NCI-H446 treated with DMSO at 0.1 percent for 48 hours (cell line): Measurements from ENCODE around the gene SLC4A11.
"Not testable (repeated sequence)": the region's sequence is repeated elsewhere in the genome, so short reads cannot be mapped to it uniquely, and the experiment has no call there.

Experiments
- DNase-seq: peaks from one replicate; lab custom pipeline; 2025; lab: John Stamatoyannopoulos, UW

The SLC4A11 gene

DNA sequence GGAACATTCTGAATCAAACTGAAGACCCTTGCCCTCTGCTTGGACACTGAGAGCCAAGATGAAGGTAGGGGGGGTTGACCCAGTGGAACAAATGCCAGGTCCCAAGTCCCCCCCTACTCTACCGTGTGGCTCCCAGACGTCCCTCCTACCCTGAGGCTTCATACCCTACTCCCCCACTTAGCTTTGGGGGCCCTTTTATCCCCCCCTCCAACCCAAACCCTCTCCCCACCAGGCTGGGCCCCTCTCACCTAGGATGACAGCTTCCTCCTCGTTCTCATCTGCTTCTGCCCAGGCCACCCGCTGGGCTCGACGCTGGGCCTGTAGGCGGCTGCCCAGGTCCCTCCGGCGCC, 36.0 kb downstream of the SLC4A11 start:
- no peak for DNase-seq

DNA sequence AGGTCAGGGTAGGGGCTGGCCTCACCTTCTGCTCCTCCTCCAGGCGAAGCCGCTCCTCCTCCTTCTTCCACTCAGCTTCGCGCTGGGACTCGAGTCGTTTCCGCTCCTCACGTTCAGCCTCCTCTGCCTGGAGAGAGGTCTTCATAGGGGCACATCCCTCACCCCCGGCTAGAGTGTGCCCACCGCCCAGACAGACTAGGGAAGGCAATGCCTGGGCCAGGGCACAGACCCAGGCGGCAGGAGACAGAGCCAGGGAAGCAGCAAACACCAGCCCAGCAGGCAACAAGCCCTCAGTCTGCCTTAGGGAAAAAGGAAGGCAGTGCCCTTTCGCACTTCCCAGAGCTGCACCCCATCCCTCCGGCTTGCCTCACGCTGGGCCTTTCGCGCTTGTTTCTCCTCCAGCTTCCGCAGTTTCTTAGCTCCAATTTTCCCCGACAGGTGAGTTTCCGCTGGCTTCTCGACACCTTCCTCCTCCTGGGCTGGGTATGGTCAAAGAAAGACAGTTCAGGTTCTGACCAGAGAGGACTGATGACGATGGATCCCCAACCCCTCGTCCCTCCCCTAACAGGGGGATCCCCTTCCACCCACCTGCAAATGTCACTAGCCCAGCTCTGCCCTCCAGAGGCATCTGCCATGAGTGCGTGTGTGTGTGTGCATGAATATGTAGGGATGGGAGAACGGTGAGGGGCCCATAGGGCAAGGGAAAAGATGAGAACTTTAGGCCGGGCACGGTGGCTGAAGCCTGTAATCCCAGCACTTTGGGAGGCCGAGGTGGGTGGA, 38.8 kb downstream of the SLC4A11 start:
- no peak for DNase-seq

DNA sequence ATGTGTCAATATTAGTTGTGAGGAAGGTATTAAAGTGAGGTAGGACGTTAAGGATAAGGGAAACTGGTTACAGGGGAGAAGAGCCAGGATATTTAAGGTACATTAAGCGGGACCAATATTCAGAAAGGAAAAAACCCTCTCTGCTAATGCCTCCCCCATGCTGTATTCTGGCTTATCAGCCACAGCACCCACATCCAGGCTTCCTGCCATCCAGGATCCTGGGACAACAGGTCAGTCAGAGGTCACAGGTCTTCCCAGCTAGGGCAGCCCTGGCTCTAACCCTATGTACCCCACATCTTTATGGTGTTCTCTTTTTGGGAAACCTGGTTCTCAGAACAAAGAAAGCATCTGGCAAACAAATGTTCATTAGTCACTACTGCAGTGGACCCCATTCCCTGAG, 39.8 kb downstream of the SLC4A11 start:
- DNase-seq: no peak

DNA sequence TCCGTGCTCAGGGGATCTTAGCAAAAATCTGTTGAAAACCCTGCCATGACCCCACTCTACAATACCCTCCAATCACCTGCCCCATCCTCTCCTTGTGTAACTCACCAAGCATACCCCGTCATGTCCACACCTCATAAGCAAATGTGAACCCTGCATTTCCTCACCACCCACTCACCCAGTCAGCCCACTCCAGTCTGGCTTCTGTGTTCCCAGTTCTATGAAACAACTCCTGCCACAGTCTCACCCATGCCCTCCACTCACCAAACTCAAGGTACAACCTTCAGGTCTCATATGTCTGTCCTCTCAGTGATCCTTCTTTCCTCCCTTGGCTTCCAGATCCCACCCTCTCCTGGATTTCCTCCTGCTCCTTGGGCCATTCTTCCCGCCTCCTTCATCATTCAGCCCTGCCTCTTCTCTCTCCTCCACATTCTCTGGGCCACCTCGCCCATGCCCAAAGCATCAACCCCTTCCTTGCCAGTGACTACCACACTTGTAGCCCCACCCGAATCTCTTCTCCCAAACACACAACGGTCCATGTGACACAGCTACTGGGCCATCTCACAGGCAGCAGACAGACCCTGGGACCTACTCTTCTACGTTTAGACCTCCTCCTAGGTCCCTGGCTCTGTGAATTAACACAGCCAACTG, 43.3 kb downstream of the SLC4A11 start:
- no peak for DNase-seq

DNA sequence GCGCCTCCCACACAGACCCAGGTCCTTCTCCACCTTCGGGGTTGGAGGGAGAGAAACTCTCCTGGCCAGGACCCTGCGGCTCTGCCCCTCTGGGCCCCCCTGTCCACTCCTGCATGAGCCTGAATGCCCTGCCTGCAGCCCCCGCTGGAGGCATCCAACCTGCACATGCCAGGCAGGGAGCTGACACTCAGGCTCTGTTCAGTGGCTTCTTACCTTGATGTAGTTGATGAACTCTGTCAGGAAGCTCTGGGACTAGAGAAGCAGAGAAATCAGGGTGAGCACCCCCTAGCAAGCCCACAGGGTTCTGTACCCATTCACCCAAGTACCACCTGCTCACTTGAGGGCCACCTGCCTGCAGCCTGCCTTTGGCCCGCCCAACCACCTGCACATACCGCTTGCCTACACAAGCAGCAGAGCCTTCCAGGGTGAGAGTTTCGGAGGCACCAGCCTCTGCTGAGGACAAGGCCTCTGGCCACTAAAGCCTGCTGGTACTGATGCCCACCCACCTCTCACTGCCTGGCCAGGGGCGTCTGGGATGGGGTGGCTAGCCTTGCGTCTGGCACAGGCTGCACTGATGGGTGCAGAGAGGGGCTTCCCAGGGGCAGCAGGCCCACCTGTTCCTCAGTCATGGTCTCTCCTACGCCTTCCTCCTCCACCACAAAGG, 44.2 kb downstream of the SLC4A11 start:
- DNase-seq: no peak

DNA sequence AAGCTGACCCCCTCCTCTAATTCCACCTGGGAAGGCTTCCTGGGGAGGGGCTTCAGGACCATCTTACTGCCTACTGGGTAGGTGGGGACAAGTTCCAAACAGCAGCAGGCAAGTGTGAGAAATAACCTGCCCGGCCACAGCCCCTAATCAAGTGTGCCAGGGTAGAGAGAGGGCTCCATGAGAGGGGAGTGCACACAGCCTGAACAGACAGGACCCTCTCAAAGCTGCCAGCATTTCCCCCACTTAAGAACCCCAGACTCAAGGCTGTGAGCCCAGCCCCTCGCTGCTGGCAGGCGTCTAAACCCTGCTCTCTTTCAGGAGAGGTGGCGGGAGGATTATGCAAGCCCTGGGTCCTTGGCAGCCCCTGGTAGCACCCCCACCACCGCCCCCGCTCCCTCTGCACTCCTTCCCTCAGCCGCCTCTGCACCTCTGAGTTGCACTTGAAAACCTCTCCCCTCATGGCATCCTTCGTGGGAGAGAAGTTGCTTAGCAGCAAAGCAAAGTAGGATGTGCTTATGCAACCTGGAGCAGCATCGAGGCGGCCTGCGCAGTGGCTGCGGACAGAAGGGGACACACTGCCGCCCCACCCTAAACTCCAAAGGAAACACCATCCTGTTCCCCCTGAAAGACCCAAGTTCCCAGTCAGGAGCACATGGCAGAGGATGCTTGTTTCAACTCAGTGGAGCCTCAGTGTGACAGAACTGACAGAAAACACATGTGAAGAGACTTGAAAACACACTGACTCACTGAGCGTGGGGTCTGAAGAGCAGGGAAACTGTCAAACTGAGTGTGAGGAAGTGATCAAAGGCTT, 45.0 kb downstream of the SLC4A11 start:
- DNase-seq: no peak

DNA sequence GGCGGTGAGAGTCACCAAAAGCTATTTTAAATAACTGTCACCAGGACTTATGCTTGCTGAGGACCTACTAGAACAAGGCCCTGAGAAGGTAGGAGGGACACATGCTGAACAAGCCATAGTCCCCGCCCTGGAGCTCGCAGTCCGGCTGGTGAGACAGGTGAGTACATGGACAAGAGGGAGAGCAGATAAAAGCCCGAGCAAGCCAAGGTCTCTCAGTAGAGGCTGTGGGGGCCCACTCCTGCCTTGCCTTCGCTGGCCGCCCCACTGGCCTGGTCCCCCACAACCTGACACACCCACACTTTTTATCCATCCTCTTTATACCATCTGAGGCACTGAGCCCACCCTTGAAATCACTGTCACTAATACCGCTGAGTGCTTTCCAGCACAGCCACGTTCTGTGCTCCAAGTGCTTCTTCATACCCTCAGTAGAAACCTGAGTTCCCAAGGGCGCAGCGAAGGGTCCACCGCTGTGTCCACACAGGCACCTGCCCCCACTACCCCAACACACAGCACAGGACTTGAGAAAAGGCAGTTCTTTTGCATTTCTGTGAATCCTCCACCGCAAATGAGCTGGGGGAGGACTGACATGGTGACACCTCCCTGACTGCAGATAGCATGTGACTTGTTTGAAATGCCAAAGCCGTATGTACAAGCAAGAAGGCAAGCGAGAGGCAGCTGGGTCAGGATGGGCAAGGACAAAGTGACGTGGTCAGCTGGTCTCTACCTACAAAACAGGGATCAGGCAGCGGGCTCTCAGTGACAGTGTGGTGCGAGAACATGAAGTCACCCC, 46.6 kb downstream of the SLC4A11 start:
- no peak for DNase-seq

DNA sequence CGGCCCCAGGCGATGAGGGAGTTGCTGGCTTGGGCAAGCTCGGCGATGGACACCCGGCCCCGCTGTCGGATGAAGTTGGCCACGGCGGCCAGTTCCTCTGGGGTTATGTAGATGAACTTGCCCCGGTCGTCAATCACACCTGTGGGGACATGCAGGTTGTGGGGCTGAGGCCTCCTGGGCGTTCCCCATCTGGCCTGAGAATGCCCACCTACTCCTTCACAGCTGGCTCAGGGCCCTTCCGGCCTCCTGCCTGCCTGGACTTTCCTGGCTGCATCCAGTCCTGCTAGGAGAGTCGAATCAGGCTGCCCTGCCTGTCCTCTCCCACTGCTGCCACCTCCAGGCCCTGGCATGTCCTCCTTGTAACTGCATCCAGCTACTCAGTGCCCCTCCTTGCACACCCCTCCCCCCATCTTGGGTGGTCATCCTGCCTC, 48.3 kb downstream of the SLC4A11 start:
- DNase-seq: no peak

DNA sequence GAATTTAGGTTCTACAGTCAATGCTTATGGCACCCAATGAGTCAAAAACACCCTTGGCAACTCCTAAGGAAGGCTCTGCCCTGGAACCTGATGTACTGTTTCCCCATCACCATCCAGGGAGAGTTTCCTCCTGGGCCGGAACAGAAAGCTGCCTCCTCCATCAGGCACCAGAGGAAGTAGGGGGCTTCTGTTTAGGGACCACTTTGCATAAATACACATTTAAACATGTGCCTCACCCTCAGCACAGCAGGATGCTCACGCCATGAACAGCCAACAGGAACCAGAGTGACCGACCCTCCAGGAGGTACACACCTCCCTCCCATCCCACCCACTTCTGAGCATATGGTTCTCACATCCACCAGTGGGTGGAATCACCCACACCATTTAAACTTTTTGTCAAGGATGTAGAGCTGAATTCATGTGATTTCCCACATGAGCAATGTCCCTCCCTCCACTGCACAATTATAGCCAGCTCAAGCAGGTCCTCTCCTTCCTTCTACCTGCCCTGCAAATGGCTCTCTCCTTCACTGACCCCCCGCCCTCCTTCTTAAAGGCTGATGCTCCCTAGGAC, 49.3 kb downstream of the SLC4A11 start:
- no peak for DNase-seq

DNA sequence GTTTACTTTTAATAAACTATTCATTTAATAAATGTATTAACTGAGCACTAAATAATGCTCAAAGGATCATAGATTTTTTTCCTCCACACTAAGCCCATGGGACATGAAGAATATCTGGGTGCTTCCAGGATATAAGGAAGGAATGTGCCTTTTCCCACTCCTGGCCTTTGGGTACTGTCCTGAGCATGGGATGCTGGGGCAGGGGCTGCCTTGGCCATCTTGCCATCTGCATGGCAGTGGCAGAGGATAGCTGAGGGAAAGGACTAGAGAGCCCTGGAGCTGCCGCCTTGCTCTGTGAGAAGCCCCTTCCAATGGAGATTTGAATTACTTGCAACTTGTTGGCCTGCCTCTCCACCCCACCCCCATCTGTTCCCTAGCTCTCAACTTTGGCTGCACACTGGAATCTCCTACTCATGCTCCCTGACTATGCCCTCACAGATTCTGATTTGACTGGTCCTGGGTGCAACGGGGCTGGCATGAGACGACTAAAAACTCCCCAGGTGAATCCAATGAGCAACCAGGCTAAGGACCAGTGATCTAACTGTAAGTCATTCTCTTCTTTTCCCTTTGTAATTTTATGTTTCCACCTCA, 50.1 kb downstream of the SLC4A11 start:
- DNase-seq: no peak

DNA sequence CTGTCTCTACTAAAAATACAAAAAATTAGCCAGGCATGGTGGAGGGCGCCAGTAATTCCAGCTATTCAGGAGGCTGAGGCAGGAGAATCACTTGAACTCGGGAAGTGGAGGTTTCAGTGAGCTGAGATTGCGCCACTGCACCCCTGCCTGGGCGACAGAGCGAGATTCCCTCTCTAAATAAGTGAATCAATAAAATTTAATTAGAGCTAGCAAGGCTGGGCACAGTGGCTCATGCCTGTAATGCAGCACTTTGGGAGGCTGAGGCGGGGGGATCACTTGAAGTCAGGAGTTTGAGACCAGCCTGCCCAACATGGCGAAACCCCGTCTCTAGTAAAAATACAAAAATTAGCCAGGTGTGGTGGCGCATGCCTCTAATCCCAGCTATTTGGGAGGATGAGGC, 51.1 kb downstream of the SLC4A11 start:
- not testable (repeated sequence) for DNase-seq

DNA sequence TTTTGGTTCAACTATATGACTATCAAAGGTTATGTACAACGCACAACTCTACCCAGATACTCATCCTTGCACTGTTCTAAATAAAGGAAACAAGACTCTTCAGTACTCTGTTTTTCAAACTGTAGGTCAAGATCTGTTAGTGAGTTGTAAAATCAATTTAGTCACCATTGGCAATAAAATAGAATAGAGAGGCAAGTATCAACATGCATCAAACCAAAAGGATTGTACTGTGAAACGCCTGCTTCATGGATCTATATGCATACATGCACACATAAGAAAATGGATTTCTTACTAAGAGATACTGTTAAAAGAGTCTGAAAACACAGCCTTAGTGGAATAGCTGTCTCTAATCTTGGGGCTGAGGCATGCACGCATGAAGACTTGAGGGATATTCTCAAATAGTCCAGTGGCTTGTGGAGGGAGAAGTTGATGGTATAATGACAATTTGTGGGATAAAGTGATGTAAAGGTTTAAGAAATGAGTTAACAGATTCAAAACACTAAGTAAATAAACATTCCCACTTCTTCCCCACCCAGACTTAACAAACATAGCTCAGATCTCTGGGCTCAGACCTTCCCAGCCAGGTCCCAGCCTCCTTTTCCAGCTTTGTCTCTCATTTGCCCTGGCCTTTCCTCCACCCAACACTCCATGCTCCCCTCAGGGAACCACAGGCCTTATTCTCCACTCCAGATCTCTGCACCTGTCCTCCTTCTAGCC, 54.9 kb downstream of the SLC4A11 start:
- no peak for DNase-seq

DNA sequence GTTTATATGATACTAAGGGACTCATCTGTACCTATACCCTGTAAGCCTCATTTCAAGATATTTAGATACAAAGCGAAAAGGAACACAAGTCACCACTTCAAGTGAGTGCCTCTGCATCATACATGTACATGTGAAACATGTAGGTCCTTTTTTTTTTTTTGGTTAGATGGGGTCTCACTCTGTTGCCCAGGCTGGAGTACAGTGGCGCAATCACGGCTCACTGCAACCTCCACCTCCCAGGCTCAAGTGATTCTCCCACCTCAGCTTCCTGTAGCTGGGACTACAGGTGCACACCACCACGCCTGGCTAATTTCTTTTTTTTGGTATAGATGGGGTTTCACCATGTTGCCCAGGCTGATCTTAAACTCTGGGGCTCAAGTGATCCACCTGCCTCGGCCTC, 56.6 kb downstream of the SLC4A11 start:
- not testable (repeated sequence) for DNase-seq

DNA sequence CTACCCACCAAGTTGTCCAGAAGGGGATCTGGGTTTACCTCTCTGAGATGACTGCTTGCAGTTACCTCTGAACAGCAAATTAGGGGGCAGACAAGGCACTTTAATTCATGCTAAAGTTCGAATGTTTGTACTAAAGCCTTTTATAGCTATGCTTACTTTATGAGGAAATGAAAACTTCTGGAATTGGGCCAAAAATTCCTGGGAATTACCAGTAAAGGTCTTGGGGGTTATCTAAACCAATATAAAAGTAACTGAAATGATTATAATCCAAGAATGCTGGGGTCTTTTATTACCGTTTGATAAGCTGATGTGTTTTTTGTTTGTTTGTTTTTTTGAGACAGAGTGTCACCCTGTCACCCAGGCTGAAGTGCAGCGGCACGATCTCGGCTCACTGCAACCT, 57.7 kb downstream of the SLC4A11 start:
- no peak for DNase-seq

DNA sequence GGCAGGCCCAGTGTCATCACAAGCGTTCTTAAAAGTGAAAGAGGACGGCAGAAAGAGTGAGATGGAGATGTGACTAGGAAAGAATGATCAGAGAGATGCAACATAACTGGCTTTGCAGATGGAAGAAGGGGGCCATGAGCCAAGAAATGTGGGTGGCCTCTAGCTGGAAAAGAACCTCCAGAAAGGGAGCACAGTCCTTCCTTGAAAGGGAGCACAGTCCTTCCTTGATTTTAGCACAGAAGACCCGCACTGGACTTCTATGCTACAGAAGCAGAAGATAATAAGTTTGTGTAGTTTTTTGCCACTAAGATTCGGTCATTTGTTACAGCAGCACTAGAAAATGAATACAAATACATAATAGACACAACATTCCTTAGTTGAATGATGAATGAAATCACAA, 58.7 kb downstream of the SLC4A11 start:
- DNase-seq: no peak

DNA sequence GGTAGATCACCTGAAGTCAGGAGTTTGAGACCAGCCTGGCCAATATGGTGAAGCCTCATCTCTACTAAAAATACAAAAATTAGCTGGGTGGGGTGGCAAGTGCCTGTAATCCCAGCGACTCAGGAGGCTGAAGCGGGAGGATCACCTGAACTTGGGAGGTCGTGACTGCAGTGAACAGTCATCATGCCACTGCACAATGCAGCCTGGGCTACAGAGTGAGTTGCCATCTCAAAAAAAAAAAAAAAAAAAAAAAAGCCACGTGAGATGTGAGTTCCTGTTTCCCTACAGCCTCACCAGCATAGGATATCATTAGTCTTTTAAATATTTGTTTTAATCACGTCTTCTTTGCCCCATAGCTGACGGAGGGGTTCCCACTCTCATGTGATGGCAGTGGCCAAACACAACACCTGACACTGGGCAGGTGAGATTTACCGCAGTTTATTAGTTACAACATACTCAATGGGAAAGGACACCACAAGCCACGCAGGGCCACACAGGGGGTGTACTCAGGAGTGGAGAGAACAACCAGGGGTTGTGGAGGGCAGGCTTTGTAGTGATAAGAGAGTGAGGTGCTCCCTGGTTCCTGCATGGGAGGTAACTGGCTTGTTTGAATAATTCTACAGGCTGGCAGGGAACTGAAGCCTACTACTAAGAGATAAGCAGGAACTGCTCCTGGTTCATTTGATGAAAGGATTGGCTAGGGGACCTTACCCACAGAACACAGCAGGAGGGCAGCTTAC, 61.1 kb downstream of the SLC4A11 start:
- DNase-seq: no peak
